Measurements from ENCODE around the gene BBIP1. TPM values are rescaled to one million over a fixed set of nuclear protein-coding genes. Genes with fewer than 3 reads are reported as not detected.

BBIP1 gene, protein sequence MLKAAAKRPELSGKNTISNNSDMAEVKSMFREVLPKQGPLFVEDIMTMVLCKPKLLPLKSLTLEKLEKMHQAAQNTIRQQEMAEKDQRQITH
- 50.7 TPM for total RNA-seq

GRCh38 chr10:110918643-110919348 lies at the start of gene BBIP1:
TSS of gene BBIP1 (minus strand) at chr10:110919180. CDS start at chr10:110918157, 1,023 bp downstream.

DNA sequence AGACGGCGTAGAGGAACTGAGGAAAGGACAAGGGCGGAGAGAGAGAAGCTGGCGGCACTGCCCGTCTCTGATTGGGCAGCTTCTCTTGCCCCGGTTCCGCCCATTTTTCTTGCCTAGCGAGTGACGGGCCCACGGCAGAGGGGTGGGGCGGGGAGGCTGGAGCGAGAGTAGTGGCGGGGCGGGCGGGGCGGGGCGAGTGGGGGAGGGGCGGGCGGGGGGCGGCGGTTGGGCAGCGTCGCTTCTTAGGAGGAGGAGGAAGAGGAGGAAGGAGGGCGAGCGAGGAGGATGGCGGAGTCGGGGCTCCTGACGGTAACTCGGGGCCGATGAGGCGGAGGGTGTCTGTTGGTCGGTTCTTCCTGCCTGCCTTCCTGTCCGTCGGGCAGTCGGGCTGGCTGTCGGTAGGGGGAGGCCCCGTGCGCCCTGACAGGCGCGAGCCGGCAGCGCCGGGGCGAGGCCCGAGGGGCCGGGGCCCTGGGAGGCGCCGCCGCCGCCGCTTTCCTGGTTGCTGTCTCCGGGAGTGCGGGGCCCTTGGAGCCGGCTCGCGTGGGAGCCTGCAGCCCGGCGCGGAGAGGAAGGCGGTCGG lies 460 bp upstream of the BBIP1 start, which contains the start of gene SHOC2:
Gene SHOC2 (plus strand): TSS at position 256 of the 583 bp plus-strand sequence. CDS start 44,755 bp downstream, outside the sequence.

DNA sequence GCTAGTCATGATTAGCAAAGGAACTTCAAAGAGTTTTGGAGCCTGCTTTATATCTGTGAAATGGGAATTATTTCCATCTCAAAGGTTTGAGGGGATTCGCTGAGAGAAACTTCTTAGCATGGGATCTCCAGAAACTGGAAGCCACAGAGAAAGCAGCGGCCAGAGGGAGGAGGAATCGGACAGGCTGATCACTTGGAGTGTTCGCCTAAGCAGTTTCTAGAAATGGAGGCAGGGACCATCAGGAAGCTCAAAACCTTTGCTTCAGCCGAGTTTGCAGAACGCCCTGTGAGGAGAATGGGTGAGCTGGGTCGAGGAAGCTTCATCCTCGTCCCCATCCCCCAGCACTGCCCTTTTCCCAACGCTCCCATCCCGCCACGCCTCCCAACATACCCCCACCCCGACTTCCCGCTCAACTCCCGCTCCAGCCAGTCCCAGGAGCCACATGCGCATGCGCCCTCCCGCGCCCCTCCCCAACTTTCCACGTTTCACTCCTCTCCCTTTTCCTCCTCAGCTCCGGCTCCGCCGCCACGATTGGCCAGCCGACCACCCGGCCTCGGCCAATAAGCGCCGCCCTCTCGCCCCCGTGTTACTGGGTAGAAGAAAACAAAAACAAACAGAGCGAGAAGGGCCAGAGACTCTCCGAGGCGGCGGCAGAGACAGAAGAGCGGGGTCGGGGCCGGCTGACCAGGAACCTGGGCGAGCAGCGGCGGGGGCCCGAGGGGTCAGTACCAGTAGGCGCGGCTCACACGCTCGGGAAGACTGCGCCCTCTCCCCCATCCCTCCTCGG lies 47.5 kb downstream of the BBIP1 start, which contains the start of gene PDCD4:
Gene PDCD4 (plus strand): TSS at position 631 of the 787 bp plus-strand sequence. CDS start 4,100 bp downstream, outside the sequence.

Other genes with a start within 250 kb of the BBIP1 start
- gene PDCD4, start 47.3 kb downstream of the BBIP1 start, total RNA-seq, result 155 TPM
- 102 TPM for gene SHOC2, start 424 bp upstream of the BBIP1 start, total RNA-seq
- 4.9 TPM for gene ADRA2A, start 157.8 kb upstream of the BBIP1 start, total RNA-seq